SW 1271 (cell line): ENCODE results near the gene PCARE.
"Not testable (repeated sequence)": the region's sequence is repeated elsewhere in the genome, so short reads cannot be mapped to it uniquely, and the experiment has no call there.

ENCODE experiments used
- DNase-seq, 2 experiments: peaks; one replicate each; lab custom pipeline; 2025; lab: John Stamatoyannopoulos, UW

The PCARE gene

DNA sequence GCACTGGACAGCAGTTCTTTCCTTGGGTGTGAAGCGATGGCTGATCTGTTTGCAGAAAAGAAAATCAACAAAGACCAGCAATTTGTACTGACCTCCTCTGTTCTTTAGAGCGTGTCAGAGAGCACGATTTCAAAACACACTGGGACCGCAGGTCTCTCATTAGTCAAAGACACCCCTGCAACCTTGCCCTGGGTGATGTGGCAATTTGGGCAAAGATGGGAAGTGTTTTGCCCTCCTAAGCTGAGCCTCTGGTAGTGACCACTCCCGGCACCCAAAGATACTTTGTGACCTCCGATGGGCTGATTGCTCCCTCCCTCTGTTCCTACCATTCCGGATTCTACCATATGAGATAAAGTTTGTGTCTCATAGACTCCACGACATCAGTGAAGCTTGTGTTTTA lies 22.6 kb upstream of the PCARE start:
- no peak for DNase-seq

DNA sequence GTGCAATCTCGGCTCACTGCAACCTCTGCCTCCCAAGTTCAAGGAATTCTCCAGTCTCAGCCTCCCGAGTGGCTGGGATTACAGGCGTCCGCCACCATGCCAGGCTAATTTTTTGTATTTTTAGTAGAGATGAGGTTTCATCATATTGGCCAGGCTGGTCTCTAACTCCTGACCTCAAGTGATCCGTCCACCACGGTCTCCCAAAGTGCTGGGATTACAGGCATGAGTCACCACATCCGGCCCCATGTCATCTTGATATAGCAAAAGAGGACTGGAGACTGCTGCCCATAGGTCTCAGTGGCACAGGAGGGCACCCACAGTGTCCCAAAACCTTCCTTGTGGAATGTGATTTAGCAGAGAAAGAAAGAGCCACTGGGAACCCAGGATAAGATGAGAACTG lies 16.0 kb upstream of the PCARE start:
- not testable (repeated sequence) for DNase-seq

GRCh38 chr2:29084554-29084953 lies 10.2 kb upstream of the PCARE start:
- no peak for DNase-seq

- DNase-seq: no peak
These were observed 8.6 kb upstream of the PCARE start for GRCh38 chr2:29082804-29083495.

DNA sequence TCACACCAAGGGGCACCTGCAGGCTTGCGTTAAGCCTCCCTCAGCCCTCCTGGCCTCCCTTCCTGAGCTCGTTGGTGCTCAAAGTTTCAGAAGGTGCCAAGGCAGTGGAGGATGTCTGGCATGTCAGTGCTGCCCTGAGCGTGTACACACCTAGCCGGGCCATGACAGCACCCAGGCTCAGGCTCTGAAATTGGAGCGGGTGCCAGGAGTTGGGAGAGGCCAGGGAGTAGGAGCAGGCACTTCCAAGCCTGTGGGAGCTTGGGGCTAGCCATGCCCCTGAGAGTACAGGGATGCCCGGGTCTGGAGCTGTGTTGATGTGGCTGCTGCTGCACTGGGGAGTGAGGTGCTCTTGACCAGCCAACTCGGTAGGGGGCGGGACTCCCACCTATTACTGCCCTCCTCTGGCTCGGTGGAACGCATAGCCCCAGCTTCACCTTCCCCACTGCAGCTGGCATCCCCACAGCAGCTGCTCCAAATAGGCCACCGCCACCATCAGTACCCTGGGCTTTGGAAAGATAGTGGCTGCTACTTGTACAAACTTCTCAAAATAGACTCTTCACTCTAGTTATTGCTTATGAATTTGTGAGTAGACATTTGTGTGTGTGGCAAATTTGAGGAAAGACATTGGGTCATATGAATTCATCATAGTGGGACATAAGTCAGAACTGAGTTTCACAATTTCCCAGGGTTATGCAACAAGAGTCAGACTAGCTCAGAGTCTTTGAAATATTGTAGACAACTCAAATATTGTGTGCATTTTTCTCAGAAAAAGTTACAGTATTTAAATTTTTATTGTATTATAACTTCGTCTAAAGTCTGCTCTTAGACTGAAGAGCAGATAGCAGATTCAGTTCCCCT lies 6.8 kb upstream of the PCARE start:
- DNase-seq: no peak

GRCh38 chr2:29079887-29080286 lies 5.6 kb upstream of the PCARE start:
- DNase-seq: no peak

GRCh38 chr2:29075894-29076705 lies 1.8 kb upstream of the PCARE start:
- DNase-seq: no peak

DNA sequence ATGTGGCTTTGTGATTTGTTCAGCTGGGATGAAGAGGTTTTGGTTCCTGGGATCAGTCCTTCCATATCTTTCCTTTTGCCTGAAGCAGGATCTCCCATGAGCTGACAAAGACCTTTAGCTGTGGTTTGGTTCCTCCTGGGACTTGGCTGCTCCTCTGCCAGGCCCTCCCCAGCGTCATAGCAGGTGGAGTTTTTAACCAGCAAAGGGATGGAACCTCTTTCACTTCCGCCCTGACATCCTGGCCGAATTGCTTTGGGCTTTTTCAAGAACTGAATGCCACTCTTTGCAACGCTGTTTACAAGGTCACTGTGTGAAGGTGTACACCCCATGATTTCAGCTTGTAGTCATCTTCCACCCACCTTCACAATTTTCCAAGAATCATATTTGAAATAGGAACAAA lies 390 bp downstream of the PCARE start:
- DNase-seq: no peak

GRCh38 chr2:29072971-29073725 lies 1.2 kb downstream of the PCARE start:
- no peak for DNase-seq

GRCh38 chr2:29072251-29072650 lies 2.1 kb downstream of the PCARE start:
- DNase-seq: no peak

DNA sequence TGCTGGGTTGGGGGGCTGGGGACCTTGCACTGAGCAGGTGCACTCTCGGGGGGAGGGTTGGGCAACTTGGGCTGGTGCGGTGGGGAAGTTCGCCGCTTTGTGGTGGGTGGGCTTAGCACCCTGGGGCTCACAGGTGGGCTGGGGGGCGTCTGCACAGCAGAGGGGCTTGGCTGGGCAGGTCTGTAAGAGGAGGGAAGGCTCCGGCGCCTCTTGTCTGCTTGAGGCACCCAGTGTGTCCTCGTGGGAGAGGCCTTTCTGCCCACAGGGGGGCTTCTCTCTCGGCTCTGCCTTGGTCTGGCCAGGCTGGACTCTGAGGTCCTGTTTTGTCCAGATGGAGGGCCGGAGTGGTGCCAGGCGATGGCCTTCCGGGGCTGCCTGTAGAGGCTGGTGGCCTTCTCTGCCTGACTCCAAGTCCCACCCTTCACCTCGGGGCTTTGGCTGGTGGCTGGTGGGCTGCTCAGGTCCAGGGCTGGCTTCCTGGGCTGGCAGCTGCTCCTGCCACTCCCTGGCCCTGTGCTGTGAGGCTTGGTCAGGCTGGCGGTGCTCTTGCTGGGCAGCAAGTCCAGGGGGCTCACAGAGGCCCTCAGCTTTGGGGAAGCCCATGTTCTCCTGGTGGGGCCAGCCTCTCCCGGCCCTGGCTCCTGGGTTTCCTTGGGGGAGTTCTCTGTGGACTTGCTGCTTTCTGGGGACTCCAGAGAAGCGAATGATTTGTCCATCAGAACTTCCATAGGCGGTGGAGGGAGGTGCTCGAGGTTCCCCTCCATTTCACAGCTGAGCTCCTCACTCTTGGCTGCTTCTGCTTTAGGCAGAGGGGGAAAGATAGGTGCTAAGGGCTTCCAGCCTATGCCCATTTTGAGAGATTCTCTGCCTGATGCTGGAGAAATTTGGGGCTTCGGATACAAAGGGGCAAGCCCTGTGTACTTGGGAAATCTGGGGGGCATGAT lies 3.0 kb downstream of the PCARE start:
- DNase-seq: no peak

GRCh38 chr2:29070526-29070925 lies 3.8 kb downstream of the PCARE start:
- DNase-seq: no peak

DNA sequence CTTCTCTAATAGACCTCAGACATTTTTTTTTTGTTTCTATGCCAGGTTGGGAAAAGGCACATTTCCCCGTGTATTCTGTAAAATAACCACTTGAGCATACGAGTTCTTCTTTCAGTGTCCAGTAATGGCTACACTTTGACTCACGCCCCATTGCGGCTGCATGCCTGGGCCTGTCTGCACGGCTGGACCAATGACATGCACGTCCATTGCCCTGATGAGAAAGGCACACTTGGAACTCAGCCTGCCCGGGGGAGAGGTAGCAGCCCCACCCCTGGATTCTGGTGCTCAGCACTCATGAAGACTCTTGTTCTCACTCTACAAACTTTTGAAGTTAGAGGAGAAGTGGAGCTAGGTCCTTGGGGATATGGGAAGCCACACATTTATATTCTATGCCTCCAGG lies 5.8 kb downstream of the PCARE start:
- no peak for DNase-seq

- no peak for DNase-seq
These were observed 7.2 kb downstream of the PCARE start for GRCh38 chr2:29066997-29067605.

GRCh38 chr2:29066271-29066860 lies 8.0 kb downstream of the PCARE start:
- DNase-seq: no peak

DNA sequence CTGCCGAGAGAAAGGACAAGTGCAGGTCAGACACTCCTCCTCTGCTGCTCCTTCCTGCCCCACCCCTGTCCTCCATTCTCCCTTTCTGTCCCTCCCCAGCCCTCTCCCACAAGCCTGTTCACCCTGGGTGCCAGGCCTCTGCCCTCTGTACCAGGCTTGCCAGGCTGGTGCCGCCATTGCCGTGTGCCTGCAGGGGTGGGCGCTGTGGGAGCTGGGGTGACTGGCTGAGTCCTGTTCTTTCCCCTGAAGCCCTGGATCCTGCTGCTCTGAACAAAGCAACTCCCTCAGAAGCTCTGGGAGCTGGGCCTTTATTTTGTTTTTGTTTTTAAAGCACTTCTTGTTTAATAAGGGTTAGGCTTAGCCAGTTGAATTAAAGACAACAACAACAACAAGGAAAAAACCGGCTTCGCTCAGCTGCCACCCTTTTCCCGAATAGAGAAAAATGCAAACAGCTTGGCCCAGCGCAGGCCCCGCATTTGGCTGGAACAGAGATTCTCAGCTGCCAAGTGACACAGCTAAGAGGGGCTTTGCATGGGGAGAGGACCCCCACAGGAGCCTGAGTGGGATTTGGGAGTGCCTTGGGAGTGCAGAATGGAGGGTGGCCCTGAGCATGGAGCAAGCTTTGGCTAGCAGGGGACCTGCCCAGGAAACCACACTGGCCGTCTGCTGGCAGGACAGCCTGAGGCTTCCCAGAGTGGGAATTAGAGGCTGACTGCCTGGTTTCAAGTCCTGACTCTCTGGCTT lies 9.1 kb downstream of the PCARE start:
- no peak for DNase-seq

DNA sequence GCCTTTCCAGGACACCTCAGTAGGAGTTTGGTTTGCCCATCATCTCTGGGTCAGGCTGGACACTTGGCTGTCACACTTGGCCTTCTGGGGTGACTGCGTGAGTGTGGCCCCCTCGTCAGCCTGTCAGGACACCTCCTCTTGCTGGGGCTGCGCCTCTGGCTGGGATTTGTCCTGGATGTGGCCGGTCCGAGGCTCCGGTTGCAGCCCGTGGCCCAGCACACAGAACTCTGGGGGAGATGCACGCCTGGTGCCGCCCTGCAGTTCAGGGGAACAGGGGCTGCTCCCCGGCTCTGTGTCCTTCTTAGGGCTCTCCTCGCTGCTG lies 9.6 kb downstream of the PCARE start:
- DNase-seq: no peak

- DNase-seq: no peak
These were observed 10.0 kb downstream of the PCARE start for GRCh38 chr2:29064346-29064715.

- DNase-seq: no peak
These were observed 10.5 kb downstream of the PCARE start for GRCh38 chr2:29063646-29064345.
